H1 (cell line): ENCODE measurements around the gene CCDC171. TPM values are rescaled to one million over a fixed set of nuclear protein-coding genes. Genes with fewer than 3 reads are reported as not detected.
"Not testable (repeated sequence)": the region's sequence is repeated elsewhere in the genome, so short reads cannot be mapped to it uniquely, and the experiment has no call there.

Source experiments
- CTCF ChIA-PET: fragments of 300-600 bp; sonication (Branson Sonifier 250); formaldehyde crosslinking; loops from one replicate; lab custom pipeline; 2021; ENCODE audit not compliant: partially characterized antibody; lab: Charles Lee
- POLR2A ChIA-PET: fragments of 300-600 bp; sonication (Branson Sonifier 250); formaldehyde crosslinking; loops from one replicate; lab custom pipeline; 2021; ENCODE audit warnings: inconsistent platforms; ENCODE audit not compliant: partially characterized antibody; lab: Charles Lee
- DNase-seq, 2 experiments: peaks; one replicate each; pipeline versions ENCODE4 v3.0.0 to v3.0.0-alpha.2; 2010 to 2022; ENCODE audit warnings: low spot score in 2 of 2, low read depth in 1 of 2, mixed read lengths in 1 of 2
- FAIRE-seq: peaks from 2 replicates; lab custom pipeline; 2011; peaks lifted over from hg19 to GRCh38; lab: Jason Lieb, UNC
- H2AFZ ChIP-seq: 2 replicates; pipeline ENCODE4 v1.8.1; 2012; ENCODE audit warnings: low read length, inconsistent platforms
- H2AK5ac ChIP-seq: 2 replicates; pipeline ENCODE4 v1.6.1; 2013; ENCODE audit warnings: low read depth, low read length
- H2BK120ac ChIP-seq: replicated peaks from 2 replicates; pipeline ENCODE3; 2013; ENCODE audit warnings: low read depth, low read length, inconsistent platforms
- H2BK12ac ChIP-seq: 2 replicates; pipeline ENCODE4 v1.6.1; 2013; ENCODE audit warnings: low read depth, low read length
- H2BK15ac ChIP-seq: 2 replicates; pipeline ENCODE4 v1.6.1; 2013; ENCODE audit warnings: low read length
- H2BK20ac ChIP-seq: 2 replicates; pipeline ENCODE4 v1.6.1; 2013; ENCODE audit warnings: low read length
- H2BK5ac ChIP-seq: 2 replicates; pipeline ENCODE4 v1.6.1; 2013; ENCODE audit warnings: low read depth, low read length
- H3K14ac ChIP-seq: 2 replicates; pipeline ENCODE4 v1.6.1; 2013; ENCODE audit warnings: inconsistent platforms; ENCODE audit not compliant: insufficient read length
- H3K18ac ChIP-seq: 2 replicates; pipeline ENCODE4 v1.6.1; 2013; ENCODE audit warnings: low read length; ENCODE audit errors: extremely low read depth
- H3K23ac ChIP-seq: 2 replicates; pipeline ENCODE4 v1.6.1; 2013; ENCODE audit warnings: inconsistent platforms; ENCODE audit not compliant: insufficient read length
- H3K23me2 ChIP-seq: 2 replicates; pipeline ENCODE4 v1.6.1; 2013; ENCODE audit warnings: low read depth, low read length
- H3K27ac ChIP-seq: 2 replicates; pipeline ENCODE4 v1.6.1; 2011; ENCODE audit warnings: low read depth, low read length, inconsistent platforms
- H3K27me3 ChIP-seq, 4 experiments: replicated peaks in 1 of 4; 1 replicate in 1 of 4; 2 replicates in 3 of 4; pipeline versions ENCODE4 v1.6.1 to v1.8.1; 2011 to 2013; ENCODE audit warnings: low read length in 3 of 4, mild to moderate bottlenecking in 3 of 4, inconsistent platforms in 2 of 4, mixed read lengths in 2 of 4, moderate library complexity in 1 of 4; ENCODE audit not compliant: control insufficient read depth in 3 of 4, insufficient read depth in 3 of 4; ENCODE audit errors: extremely low read depth in 1 of 4
- H3K36me3 ChIP-seq, 4 experiments: 2 replicates each; pipeline versions ENCODE4 v1.6.1 to v1.8.1; 2011 to 2013; ENCODE audit warnings: mild to moderate bottlenecking in 4 of 4, low read length in 3 of 4, moderate library complexity in 2 of 4, control low read depth in 1 of 4, inconsistent platforms in 1 of 4; ENCODE audit not compliant: insufficient read depth in 4 of 4, control insufficient read depth in 2 of 4
- H3K4ac ChIP-seq: replicated peaks from 2 replicates; pipeline ENCODE3; 2013; ENCODE audit warnings: low read length, low read depth, mixed read lengths, inconsistent platforms; ENCODE audit not compliant: insufficient read length
- H3K4me1 ChIP-seq, 4 experiments: replicated peaks in 1 of 4; 1 replicate in 1 of 4; 2 replicates in 3 of 4; pipeline versions ENCODE4 v1.6.1 to v1.8.1; 2011 to 2013; ENCODE audit warnings: low read length in 3 of 4, inconsistent platforms in 2 of 4, mixed read lengths in 1 of 4; ENCODE audit not compliant: insufficient read depth in 4 of 4, control insufficient read depth in 3 of 4
- H3K4me2 ChIP-seq, 2 experiments: 2 replicates each; pipeline versions ENCODE4 v1.6.1 to v1.8.1; 2011 to 2013; ENCODE audit warnings: low read depth in 2 of 2, low read length in 2 of 2, control low read depth in 1 of 2, inconsistent platforms in 1 of 2, mild to moderate bottlenecking in 1 of 2; ENCODE audit not compliant: insufficient read depth in 1 of 2
- H3K4me3 ChIP-seq, 4 experiments: fragments of 200-600, 300-600 bp in 1 of 4; sonication (generic), shearing (Covaris generic), sonication (Bioruptor Twin) in 1 of 4; 2 replicates each; pipeline versions ENCODE4 v1.5.1 to v1.8.1; 2011 to 2016; ENCODE audit warnings: low read length in 4 of 4, low read depth in 3 of 4, control low read depth in 2 of 4, inconsistent platforms in 2 of 4, mild to moderate bottlenecking in 2 of 4, mixed read lengths in 1 of 4, moderate library complexity in 1 of 4; ENCODE audit not compliant: insufficient read depth in 2 of 4; ENCODE audit errors: extremely low read depth in 1 of 4
- H3K56ac ChIP-seq: replicated peaks from 2 replicates; pipeline ENCODE3; 2013; ENCODE audit warnings: low read depth, mild to moderate bottlenecking, mixed read lengths, low read length, inconsistent platforms; ENCODE audit not compliant: insufficient read length
- H3K79me1 ChIP-seq: 2 replicates; pipeline ENCODE4 v1.6.1; 2013; ENCODE audit warnings: low read depth, low read length, control low read depth
- H3K79me2 ChIP-seq, 2 experiments: 2 replicates each; pipeline versions ENCODE4 v1.6.1 to v1.8.1; 2012 to 2013; ENCODE audit warnings: low read length in 2 of 2, mild to moderate bottlenecking in 2 of 2, inconsistent platforms in 1 of 2; ENCODE audit not compliant: insufficient read depth in 2 of 2, control insufficient read depth in 1 of 2
- H3K9ac ChIP-seq, 4 experiments: replicated peaks in 1 of 4; 1 replicate in 1 of 4; 2 replicates in 3 of 4; pipeline versions ENCODE4 v1.6.1 to v1.8.1; 2011 to 2013; ENCODE audit warnings: low read depth in 3 of 4, low read length in 3 of 4, control low read depth in 2 of 4, mild to moderate bottlenecking in 2 of 4, moderate library complexity in 2 of 4, inconsistent platforms in 1 of 4; ENCODE audit errors: extremely low read depth in 1 of 4
- H3K9me3 ChIP-seq, 2 experiments: 2 replicates each; pipeline versions ENCODE4 v1.6.1 to v1.8.1; 2012 to 2013; ENCODE audit warnings: mild to moderate bottlenecking in 2 of 2, moderate library complexity in 2 of 2, control low read depth in 1 of 2, inconsistent platforms in 1 of 2, low read depth in 1 of 2, low read length in 1 of 2, mixed read lengths in 1 of 2; ENCODE audit not compliant: insufficient read depth in 2 of 2
- H4K20me1 ChIP-seq, 2 experiments: replicated peaks in 1 of 2; 2 replicates each; pipeline versions ENCODE3 to v1.8.1; 2011 to 2013; ENCODE audit warnings: inconsistent platforms in 2 of 2, low read length in 2 of 2, mild to moderate bottlenecking in 1 of 2; ENCODE audit not compliant: insufficient read depth in 2 of 2, control insufficient read depth in 1 of 2
- H4K5ac ChIP-seq: 2 replicates; pipeline ENCODE4 v1.6.1; 2013; ENCODE audit warnings: low read length, low read depth, mixed read lengths, inconsistent platforms; ENCODE audit not compliant: insufficient read length
- H4K8ac ChIP-seq: 2 replicates; pipeline ENCODE4 v1.8.0; 2013; ENCODE audit warnings: mild to moderate bottlenecking, moderate library complexity, low read length, inconsistent platforms; ENCODE audit not compliant: insufficient read depth; ENCODE audit errors: extremely low read depth
- H4K91ac ChIP-seq: replicated peaks from 2 replicates; pipeline ENCODE3; 2013; ENCODE audit warnings: low read length, mixed read lengths, inconsistent platforms; ENCODE audit not compliant: insufficient read length
- WGBS, 2 experiments: shearing (Covaris generic) in 1 of 2; methylation state at CpG; one replicate each; pipeline versions ENCODE4 v1.1.6 to v1.1.7; 2013 to 2015; ENCODE audit warnings: low lambda C conversion rate in 2 of 2, mixed read lengths in 2 of 2, inconsistent platforms in 1 of 2, low coverage in 1 of 2, missing lambda C conversion rate in 1 of 2; ENCODE audit not compliant: insufficient replicate concordance in 2 of 2, insufficient coverage in 1 of 2, insufficient read length in 1 of 2; ENCODE audit errors: extremely low coverage in 1 of 2, missing lambda C conversion rate in 1 of 2; 5-methylcytosine and 5-hydroxymethylcytosine counted together
- polyA plus RNA-seq, 7 experiments: library from polyadenylated mRNA; depleted of rRNA in 3 of 7; stranded (reverse) in 5 of 7; unstranded in 2 of 7; fragments of >200 nt in 5 of 7; fragments of 200-250 nt in 2 of 7; gene quantifications; 1 replicate in 5 of 7; 2 replicates in 1 of 7; 4 replicates in 1 of 7; pipeline versions ENCODE4 v1.2.1 to v1.2.3, GENCODE V29; 2011 to 2013; ENCODE audit warnings: missing spikeins in 2 of 7, mixed read lengths in 2 of 7
- total RNA-seq: library from RNA; stranded (reverse); fragmentation: NEBNext Ultra II Directional; extraction: Animal tissue kit (Norgen Biotek cat#: 25700); gene quantifications from 2 replicates; pipeline ENCODE4 v1.2.1, GENCODE V29; 2021

The CCDC171 gene
- total and polyA plus RNA-seq, 2 of the 8 experiments (the other 6 are each of a cell fraction or from before 2014, with no cell fraction given) = 0.83 to 2.3 TPM

DNA sequence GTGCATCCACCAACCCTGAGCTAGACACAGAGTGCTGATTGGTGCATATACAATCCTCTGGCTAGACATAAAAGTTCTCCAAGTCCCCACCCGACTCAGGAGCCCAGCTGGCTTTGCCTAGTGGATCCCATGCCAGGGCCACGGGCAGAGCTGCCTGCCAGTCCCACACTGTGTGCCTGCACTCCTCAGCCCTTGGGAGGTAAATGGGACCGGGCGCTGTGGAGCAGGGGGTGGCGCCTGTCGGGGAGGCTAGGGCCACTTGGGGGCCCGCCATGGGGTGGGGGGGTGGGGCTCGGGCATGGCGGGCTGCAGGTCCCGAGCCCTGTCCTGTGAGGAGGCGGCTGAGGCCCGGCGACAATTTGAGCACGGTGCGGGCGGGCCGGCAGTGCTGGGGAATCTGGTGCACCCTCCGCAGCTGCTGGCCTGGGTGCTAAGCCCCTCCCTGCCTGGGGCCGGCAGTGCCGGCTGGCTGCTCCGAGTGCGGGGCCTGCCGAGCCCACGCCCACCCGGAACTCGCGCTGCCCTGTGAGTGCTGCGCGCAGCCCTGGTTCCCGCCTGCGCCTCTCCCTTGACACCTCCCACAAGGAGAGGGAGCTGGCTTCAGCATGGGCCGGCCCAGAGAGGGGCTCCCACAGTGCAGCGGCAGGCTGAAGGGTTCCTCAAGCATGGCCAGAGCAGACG lies 257.5 kb downstream of the CCDC171 start:
- H3K23me2 ChIP-seq, H4K5ac ChIP-seq, H4K91ac ChIP-seq, DNase-seq, FAIRE-seq, H2BK12ac ChIP-seq, H3K4ac ChIP-seq, H4K20me1 ChIP-seq, H2BK15ac ChIP-seq, H3K23ac ChIP-seq, H3K27me3 ChIP-seq, H2AFZ ChIP-seq, H3K79me1 ChIP-seq, H3K4me3 ChIP-seq, H3K9ac ChIP-seq, H3K56ac ChIP-seq, H4K8ac ChIP-seq, H2BK120ac ChIP-seq, H3K18ac ChIP-seq, H3K79me2 ChIP-seq, H3K27ac ChIP-seq, H2BK5ac ChIP-seq, H3K4me2 ChIP-seq, H3K4me1 ChIP-seq, H2AK5ac ChIP-seq, H3K36me3 ChIP-seq, POLR2A ChIA-PET, H2BK20ac ChIP-seq, H3K14ac ChIP-seq: not testable (repeated sequence)
- WGBS, 2 experiments = 95% methylated on average over 17 of the region's 34 CpGs; no CpG with 5 or more reads in 1 of the 2 experiments
- CTCF ChIA-PET = interaction anchor here (0.5 to 1.9 kb wide), 2 partner anchors 14 to 32 kb away, joined by 3 to 4 read pairs; no protein-coding TSS in a partner anchor
- peaks cover 13 to 16% of the 10 kb centered on the region in 2 experiments; a peak in 3 of 4 replicates for H3K9me3 ChIP-seq
